H9 (cell line): Measurements from ENCODE around the gene GNAI1. TPM values are rescaled to one million over a fixed set of nuclear protein-coding genes. Genes with fewer than 3 reads are reported as not detected.

ENCODE experiments used
- DNase-seq: peaks from one replicate; pipeline ENCODE4 v3.0.0-alpha.2; 2017
- H2AFZ ChIP-seq: one replicate; pipeline ENCODE4 v1.6.1; 2013; ENCODE audit warnings: mild to moderate bottlenecking, low read length, control low read depth, moderate library complexity
- H2AK5ac ChIP-seq: 2 replicates; pipeline ENCODE4 v1.6.1; 2013; ENCODE audit warnings: low read length, control low read depth, mixed read lengths; ENCODE audit not compliant: insufficient read length
- H2BK120ac ChIP-seq: one replicate; pipeline ENCODE4 v1.6.1; 2013; ENCODE audit warnings: low read depth, mild to moderate bottlenecking, low read length, control low read depth, inconsistent platforms; ENCODE audit not compliant: poor library complexity, severe bottlenecking
- H2BK12ac ChIP-seq: 2 replicates; pipeline ENCODE4 v1.6.1; 2013; ENCODE audit warnings: low read length, control low read depth, mixed read lengths, low read depth; ENCODE audit not compliant: insufficient read length
- H2BK15ac ChIP-seq: 2 replicates; pipeline ENCODE4 v1.6.1; 2013; ENCODE audit warnings: low read depth, low read length, control low read depth
- H2BK20ac ChIP-seq: one replicate; pipeline ENCODE4 v1.6.1; 2013; ENCODE audit warnings: low read depth, mild to moderate bottlenecking, low read length, control low read depth, inconsistent platforms; ENCODE audit not compliant: poor library complexity, severe bottlenecking
- H2BK5ac ChIP-seq: 2 replicates; pipeline ENCODE4 v1.6.1; 2013; ENCODE audit warnings: low read length, control low read depth, mixed read lengths; ENCODE audit not compliant: insufficient read length
- H3K14ac ChIP-seq: 2 replicates; pipeline ENCODE4 v1.6.1; 2013; ENCODE audit warnings: low read length, control low read depth; ENCODE audit not compliant: insufficient read depth
- H3K18ac ChIP-seq: 2 replicates; pipeline ENCODE4 v1.6.1; 2013; ENCODE audit warnings: low read depth, mild to moderate bottlenecking, mixed read lengths, low read length, control low read depth; ENCODE audit not compliant: insufficient read length
- H3K23ac ChIP-seq: 2 replicates; pipeline ENCODE4 v1.6.1; 2013; ENCODE audit warnings: low read length, control low read depth, mixed read lengths, low read depth; ENCODE audit not compliant: insufficient read length
- H3K23me2 ChIP-seq: 2 replicates; pipeline ENCODE4 v1.6.1; 2013; ENCODE audit warnings: low read depth, mild to moderate bottlenecking, mixed read lengths, low read length, control low read depth; ENCODE audit not compliant: insufficient read length, poor library complexity, severe bottlenecking
- H3K27ac ChIP-seq: 2 replicates; pipeline ENCODE4 v1.5.1; 2013; ENCODE audit warnings: low read length, control low read depth, mixed read lengths, low read depth; ENCODE audit not compliant: insufficient read length
- H3K27me3 ChIP-seq: 2 replicates; pipeline ENCODE4 v1.6.1; 2013; ENCODE audit warnings: low read length, control low read depth, inconsistent platforms; ENCODE audit not compliant: insufficient read depth
- H3K4ac ChIP-seq: 2 replicates; pipeline ENCODE4 v1.6.1; 2013; ENCODE audit warnings: low read depth, mild to moderate bottlenecking, control low read depth, inconsistent platforms, low read length, moderate library complexity
- H3K4me1 ChIP-seq: 2 replicates; pipeline ENCODE4 v1.6.1; 2013; ENCODE audit warnings: low read length, control low read depth, inconsistent platforms; ENCODE audit not compliant: insufficient read depth
- H3K4me2 ChIP-seq: 2 replicates; pipeline ENCODE4 v1.6.1; 2013; ENCODE audit warnings: low read length, control low read depth, mixed read lengths; ENCODE audit not compliant: insufficient read length, insufficient read depth
- H3K56ac ChIP-seq: 2 replicates; pipeline ENCODE4 v1.6.1; 2013; ENCODE audit warnings: low read depth, mild to moderate bottlenecking, mixed read lengths, low read length, control low read depth; ENCODE audit not compliant: insufficient read length
- H3K79me1 ChIP-seq: 2 replicates; pipeline ENCODE4 v1.6.1; 2013; ENCODE audit warnings: low read depth, mild to moderate bottlenecking, moderate library complexity, low read length, control low read depth, inconsistent platforms; ENCODE audit not compliant: insufficient read depth, poor library complexity, severe bottlenecking
- H3K79me2 ChIP-seq: 2 replicates; pipeline ENCODE4 v1.6.1; 2013; ENCODE audit warnings: low read length, control low read depth, inconsistent platforms; ENCODE audit not compliant: insufficient read depth
- H3K9ac ChIP-seq: 2 replicates; pipeline ENCODE4 v1.6.1; 2013; ENCODE audit warnings: low read length, control low read depth, mixed read lengths; ENCODE audit not compliant: insufficient read length; ENCODE audit errors: extremely low read depth
- H3K9me3 ChIP-seq: one replicate; pipeline ENCODE4 v1.6.1; 2013; ENCODE audit warnings: low read depth, low read length, inconsistent platforms; ENCODE audit not compliant: control insufficient read depth
- H3T11ph ChIP-seq: one replicate; pipeline ENCODE4 v1.6.1; 2013; ENCODE audit warnings: mild to moderate bottlenecking, low read length, control low read depth, inconsistent platforms
- H4K20me1 ChIP-seq: one replicate; pipeline ENCODE4 v1.6.1; 2013; ENCODE audit not compliant: control insufficient read depth, insufficient read length, insufficient read depth
- H4K5ac ChIP-seq: 2 replicates; pipeline ENCODE4 v1.6.1; 2013; ENCODE audit warnings: low read depth, mild to moderate bottlenecking, mixed read lengths, low read length, control low read depth; ENCODE audit not compliant: insufficient read length
- H4K8ac ChIP-seq: replicated peaks from 2 replicates; pipeline ENCODE4 v1.6.1; 2013; ENCODE audit warnings: low read length, control low read depth, mixed read lengths, low read depth; ENCODE audit not compliant: insufficient read length
- H4K91ac ChIP-seq: 2 replicates; pipeline ENCODE4 v1.6.1; 2013; ENCODE audit warnings: low read depth, mild to moderate bottlenecking, moderate library complexity, mixed read lengths, low read length, control low read depth; ENCODE audit not compliant: insufficient read length
- H3K27ac Mint-ChIP-seq, 3 experiments: 2 replicates in 2 of 3; 3 replicates in 1 of 3; pipeline ENCODE4 v1.8.0; 2020 to 2021; ENCODE audit warnings: mixed read lengths in 3 of 3, mild to moderate bottlenecking in 1 of 3, moderate library complexity in 1 of 3
- H3K27me3 Mint-ChIP-seq: 2 replicates; pipeline ENCODE4 v1.8.0; 2021; ENCODE audit warnings: low read depth, mild to moderate bottlenecking, moderate library complexity, mixed read lengths
- H3K36me3 Mint-ChIP-seq, 3 experiments: 2 replicates in 2 of 3; 3 replicates in 1 of 3; pipeline ENCODE4 v1.8.0; 2020 to 2021; ENCODE audit warnings: low read depth in 3 of 3, mixed read lengths in 3 of 3; ENCODE audit not compliant: insufficient read depth in 1 of 3
- H3K4me1 Mint-ChIP-seq, 2 experiments: 2 replicates each; pipeline ENCODE4 v1.8.0; 2020; ENCODE audit warnings: mixed read lengths in 2 of 2
- H3K4me3 Mint-ChIP-seq, 2 experiments: 2 replicates in 1 of 2; 3 replicates in 1 of 2; pipeline ENCODE4 v1.8.0; 2020 to 2021; ENCODE audit warnings: mild to moderate bottlenecking in 2 of 2, mixed read lengths in 2 of 2, moderate library complexity in 1 of 2
- H3K9me3 Mint-ChIP-seq, 2 experiments: 2 replicates in 1 of 2; 3 replicates in 1 of 2; pipeline ENCODE4 v1.8.0; 2020; ENCODE audit warnings: mild to moderate bottlenecking in 2 of 2, mixed read lengths in 2 of 2, moderate library complexity in 1 of 2
- CTCF ChIP-seq: fragments of 200-600 bp; sonication (generic); conservative IDR thresholded peaks from 3 replicates; pipeline ENCODE4 v1.8.0; 2021; ENCODE audit warnings: antibody characterized with exemption, mild to moderate bottlenecking
- WGBS: extraction: QIAGEN DNeasy Blood & Tissue Kit; methylation state at CpG from one replicate; pipeline ENCODE4 v1.1.7; 2013; ENCODE audit warnings: missing lambda C conversion rate, low lambda C conversion rate, mixed read lengths; ENCODE audit not compliant: insufficient read length; ENCODE audit errors: extremely low coverage; 5-methylcytosine and 5-hydroxymethylcytosine counted together
- total RNA-seq: library from RNA; stranded (reverse); gene quantifications from 2 replicates; pipeline ENCODE4 v1.2.1, GENCODE V29; 2021

The GNAI1 gene
- total RNA-seq, 1 experiment from 2014 or later, result 14.1 TPM

- Mint-ChIP-seq H3K4me1 (no peaks in the 10 kb centered on the region), H3K27me3 (no peaks in the 10 kb centered on the region), H3K9me3 (no peaks in the 10 kb centered on the region), H3K4me3 (no peak overlapping the region), H3K36me3 (peaks cover 0 to 25% (median 24%) of the 10 kb centered on the region in 3 experiments; a peak in 5 of 7 replicates), H3K27ac (peak overlapping the region in 2 of 3 experiments; percentile 6 to 36; a peak in 3 of 7 replicates)
- Histone ChIP-seq H3K27ac (no peak overlapping the region), H3K23me2 (no peaks in the 10 kb centered on the region), H3K79me2 (no peaks in the 10 kb centered on the region), H3K4me1 (no peaks in the 10 kb centered on the region), H4K8ac (no peak overlapping the region), H3K4me2 (no peak overlapping the region), H3K14ac (no peak overlapping the region), H4K20me1 (no peaks in the 10 kb centered on the region), H3K4ac (no peak overlapping the region), H3T11ph (no peak overlapping the region), H2AK5ac (no peak overlapping the region), H4K5ac (no peak overlapping the region), H2BK15ac (no peak overlapping the region), H4K91ac (no peak overlapping the region), H3K27me3 (no peaks in the 10 kb centered on the region), H3K79me1 (no peaks in the 10 kb centered on the region), H2BK120ac (no peak overlapping the region), H2BK5ac (no peak overlapping the region), H2BK12ac (no peak overlapping the region), H3K9ac (no peak overlapping the region), H3K9me3 (no peaks in the 10 kb centered on the region), H3K18ac (no peak overlapping the region), H3K23ac (no peak overlapping the region), H2AFZ (no peak overlapping the region), H3K56ac (no peak overlapping the region), H2BK20ac (no peak overlapping the region)
- DNase-seq, result no peak
- no peak for TF ChIP-seq CTCF
- no CpG with 5 or more reads among the region's 2 CpGs for WGBS
Observed at GRCh38 chr7:80208700-80209099, 74.1 kb downstream of the GNAI1 start.
